Measurements from ENCODE around the gene KCNH5. TPM values are rescaled to one million over a fixed set of nuclear protein-coding genes. Genes with fewer than 3 reads are reported as not detected.

KCNH5 gene
- total RNA-seq, 4 donors from 2014 or later = under 0.01 to 0.23 (median 0.12) TPM

- TF ChIP-seq POLR2AphosphoS5 (IDR thresholded peaks at IDR 0.05) = no peak
- TF ChIP-seq EP300 (IDR thresholded peaks at IDR 0.05) = no peak
- no peak for TF ChIP-seq CTCF (IDR thresholded peaks at IDR 0.05)
- TF ChIP-seq POLR2A (IDR thresholded peaks at IDR 0.05; ENCODE audit: low read depth) = no peak
- 34% methylated on average over 2 of the region's 2 CpGs for WGBS
- no peaks in the 10 kb centered on the region for H3K9me3 ChIP-seq
- H3K36me3 ChIP-seq = no peaks in the 10 kb centered on the region
- H3K4me3 ChIP-seq = no peak overlapping the region
- no peak for DNase-seq (ENCODE audit: extremely low spot score)
- H3K4me1 ChIP-seq = no peaks in the 10 kb centered on the region
- no peaks in the 10 kb centered on the region for H3K27me3 ChIP-seq
- H3K27ac ChIP-seq (replicated peaks in 1 of 4) = no peak overlapping the region
- intact Hi-C loops (cut with DNase I) = no loop called here
These were observed 105.3 kb downstream of the KCNH5 start for GRCh38 chr14:62939970-62940369.

- no peak for DNase-seq (ENCODE audit: extremely low spot score)
- no peaks in the 10 kb centered on the region for H3K36me3 ChIP-seq
- no peak for TF ChIP-seq CTCF (IDR thresholded peaks at IDR 0.05)
- no peak for TF ChIP-seq EP300 (IDR thresholded peaks at IDR 0.05)
- no peak for TF ChIP-seq POLR2A (IDR thresholded peaks at IDR 0.05; ENCODE audit: low read depth)
- TF ChIP-seq POLR2AphosphoS5 (IDR thresholded peaks at IDR 0.05) = no peak
- H3K4me3 ChIP-seq = no peak overlapping the region
- H3K27me3 ChIP-seq = no peaks in the 10 kb centered on the region
- intact Hi-C loops (cut with DNase I) = no loop called here
- WGBS = 71% methylated on average over 4 of the region's 4 CpGs
- no peaks in the 10 kb centered on the region for H3K9me3 ChIP-seq
- H3K4me1 ChIP-seq = no peaks in the 10 kb centered on the region
- H3K27ac ChIP-seq (replicated peaks in 1 of 4) = no peak overlapping the region
These were observed 106.5 kb downstream of the KCNH5 start for GRCh38 chr14:62938778-62939177.

GRCh38 chr14:62934439-62934838, 110.8 kb downstream of the KCNH5 start:
- Histone ChIP-seq H3K9me3 (no peaks in the 10 kb centered on the region), H3K36me3 (no peaks in the 10 kb centered on the region), H3K27me3 (no peaks in the 10 kb centered on the region), H3K4me3 (no peak overlapping the region), H3K4me1 (no peaks in the 10 kb centered on the region), H3K27ac (replicated peaks in 1 of 4) (no peak overlapping the region)
- DNase-seq (ENCODE audit: extremely low spot score) = no peak
- 66% methylated on average over 3 of the region's 3 CpGs for WGBS
- no peak for TF ChIP-seq POLR2AphosphoS5 (IDR thresholded peaks at IDR 0.05)
- intact Hi-C loops (cut with DNase I) = no loop called here

- H3K27me3 ChIP-seq = no peaks in the 10 kb centered on the region
- 62% methylated on average over 1 of the region's 1 CpG for WGBS
- no peaks in the 10 kb centered on the region for H3K9me3 ChIP-seq
- no peak overlapping the region for H3K27ac ChIP-seq (replicated peaks in 1 of 4)
- TF ChIP-seq POLR2A (IDR thresholded peaks at IDR 0.05; ENCODE audit: low read depth) (no peak), POLR2AphosphoS5 (IDR thresholded peaks at IDR 0.05) (no peak), CTCF (IDR thresholded peaks at IDR 0.05) (no peak), EP300 (IDR thresholded peaks at IDR 0.05) (no peak)
- H3K36me3 ChIP-seq = no peaks in the 10 kb centered on the region
- DNase-seq (ENCODE audit: extremely low spot score) = no peak
- H3K4me1 ChIP-seq = no peaks in the 10 kb centered on the region
- no peak overlapping the region for H3K4me3 ChIP-seq
- intact Hi-C loops (cut with DNase I) = no loop called here
These were observed 123.8 kb downstream of the KCNH5 start for GRCh38 chr14:62921466-62921865.

GRCh38 chr14:62916551-62916950, 128.7 kb downstream of the KCNH5 start:
- H3K9me3 ChIP-seq = no peaks in the 10 kb centered on the region
- H3K36me3 ChIP-seq = no peaks in the 10 kb centered on the region
- no peak for TF ChIP-seq POLR2A (IDR thresholded peaks at IDR 0.05; ENCODE audit: low read depth)
- no peak for TF ChIP-seq CTCF (IDR thresholded peaks at IDR 0.05)
- no peak for TF ChIP-seq POLR2AphosphoS5 (IDR thresholded peaks at IDR 0.05)
- TF ChIP-seq EP300 (IDR thresholded peaks at IDR 0.05) = no peak
- no peaks in the 10 kb centered on the region for H3K27me3 ChIP-seq
- no peak overlapping the region for H3K4me3 ChIP-seq
- intact Hi-C loops (cut with DNase I) = no loop called here
- no peaks in the 10 kb centered on the region for H3K4me1 ChIP-seq
- 53% methylated on average over 4 of the region's 4 CpGs for WGBS
- H3K27ac ChIP-seq (replicated peaks in 1 of 4) = no peak overlapping the region
- no peak for DNase-seq (ENCODE audit: extremely low spot score)
